K562 (cell line): ENCODE results near the gene CLN5. TPM values are rescaled to one million over a fixed set of nuclear protein-coding genes. Genes with fewer than 3 reads are reported as not detected.

ENCODE experiments used
- ATAC-seq: fragments of 200-7000 bp; cut with Tn5 transposase; 3 replicates; pipeline ENCODE4 v1.9.1; 2020; ENCODE audit warnings: moderate library complexity
- BruUV-seq: library from RNA; stranded (reverse); fragments of 400-500 nt; replicated peaks from 2 replicates; lab custom pipeline; 2021; lab: Mats Ljungman, UMichigan
- CTCF ChIA-PET: fragments of 300-600 bp; formaldehyde crosslinking; extraction: SDS; loops from one replicate; lab custom pipeline; 2021; ENCODE audit warnings: low intra/inter-chr PET ratio; lab: Yijun Ruan, JAX
- POLR2A ChIA-PET: fragments of 300-600, 350-650 bp; sonication (Branson Sonifier 250); formaldehyde crosslinking; extraction: SDS; loops from one replicate; lab custom pipeline; 2021; ENCODE audit warnings: antibody characterized with exemption, inconsistent platforms; lab: Yijun Ruan, JAX
- DNase-seq, 4 experiments: peaks; one replicate each; pipeline versions ENCODE4 v3.0.0 to v3.0.0-alpha.2; 2011 to 2018; ENCODE audit warnings: low spot score in 3 of 4, mixed read lengths in 3 of 4; ENCODE audit errors: extremely low read depth in 1 of 4
- FAIRE-seq: peaks from 2 replicates; lab custom pipeline; 2011; peaks lifted over from hg19 to GRCh38; lab: Jason Lieb, UNC
- H2AFZ ChIP-seq: 2 replicates; pipeline ENCODE4 v1.6.0; 2011; ENCODE audit warnings: low read depth, low read length, control low read depth, inconsistent platforms
- H3K27ac ChIP-seq: fragments of 200-600 bp; 3 replicates; pipeline ENCODE4 v1.8.0; 2011; ENCODE audit warnings: low read depth, mild to moderate bottlenecking, control low read depth, inconsistent platforms, low read length, moderate library complexity, mixed read lengths; ENCODE audit errors: extremely low read depth
- H3K27me3 ChIP-seq, 2 experiments: fragments of 300-600 bp in 1 of 2; 2 replicates in 1 of 2; 3 replicates in 1 of 2; pipeline versions ENCODE4 v1.6.0 to v1.8.0; 2011; ENCODE audit warnings: inconsistent platforms in 2 of 2, low read length in 2 of 2, mild to moderate bottlenecking in 1 of 2, mixed read lengths in 1 of 2, moderate library complexity in 1 of 2; ENCODE audit not compliant: control insufficient read depth in 2 of 2, insufficient read depth in 2 of 2
- H3K36me3 ChIP-seq: fragments of 300-600 bp; 3 replicates; pipeline ENCODE4 v1.8.0; 2011; ENCODE audit warnings: mild to moderate bottlenecking, low read length, inconsistent platforms; ENCODE audit not compliant: control insufficient read depth, insufficient read depth
- H3K4me1 ChIP-seq, 2 experiments: fragments of 200-600 bp in 1 of 2; replicated peaks in 1 of 2; 2 replicates in 1 of 2; 3 replicates in 1 of 2; pipeline versions ENCODE4 v1.5.1 to v1.8.0; 2011; ENCODE audit warnings: inconsistent platforms in 2 of 2, low read length in 2 of 2, mild to moderate bottlenecking in 1 of 2, mixed read lengths in 1 of 2, moderate library complexity in 1 of 2; ENCODE audit not compliant: control insufficient read depth in 2 of 2, insufficient read depth in 2 of 2
- H3K4me2 ChIP-seq: 2 replicates; pipeline ENCODE4 v1.6.1; 2011; ENCODE audit warnings: low read length, control low read depth, inconsistent platforms, mixed read lengths; ENCODE audit not compliant: insufficient read depth
- H3K4me3 ChIP-seq: fragments of 200-600 bp; sonication (generic), shearing (Covaris generic); 2 replicates; pipeline ENCODE4 v1.5.1; 2016; ENCODE audit warnings: control low read depth, inconsistent platforms
- H3K79me2 ChIP-seq: fragments of 200-600 bp; 3 replicates; pipeline ENCODE4 v1.8.0; 2011; ENCODE audit warnings: low read length, inconsistent platforms; ENCODE audit not compliant: control insufficient read depth, insufficient read depth
- H3K9ac ChIP-seq, 2 experiments: 2 replicates each; pipeline versions ENCODE4 v1.6.0 to v1.6.1; 2011; ENCODE audit warnings: low read depth in 2 of 2, low read length in 2 of 2, control low read depth in 1 of 2, inconsistent platforms in 1 of 2, mild to moderate bottlenecking in 1 of 2, mixed read lengths in 1 of 2; ENCODE audit not compliant: insufficient read depth in 1 of 2
- H3K9me1 ChIP-seq: one replicate; pipeline ENCODE4 v1.6.0; 2011; ENCODE audit warnings: inconsistent platforms, mild to moderate bottlenecking, low read length, moderate library complexity; ENCODE audit not compliant: control insufficient read depth, insufficient read depth
- H3K9me3 ChIP-seq: replicated peaks from 2 replicates; pipeline ENCODE4 v1.5.1; 2011; ENCODE audit warnings: low read depth, low read length, inconsistent platforms; ENCODE audit not compliant: control insufficient read depth, insufficient read depth
- H4K20me1 ChIP-seq: replicated peaks from 2 replicates; pipeline ENCODE4 v1.6.1; 2011; ENCODE audit warnings: low read length, inconsistent platforms, mixed read lengths; ENCODE audit not compliant: control insufficient read depth, insufficient read depth
- DMBX1 ChIP-seq: fragments of 250-450 bp; sonication (Bioruptor Pico); IDR thresholded peaks from 2 replicates; pipeline ENCODE4 v1.8.0; 2022; ENCODE audit warnings: inconsistent platforms, mild to moderate bottlenecking, moderate library complexity, borderline replicate concordance
- HDAC8 ChIP-seq: fragments of 450-650 bp; IDR thresholded peaks from 2 replicates; pipeline ENCODE4 v1.6.1; 2016; ENCODE audit warnings: mild to moderate bottlenecking, missing genetic modification characterization, moderate library complexity, missing compliant biosample characterization
- MCM3 ChIP-seq: fragments of 450-650 bp; IDR thresholded peaks from 2 replicates; pipeline ENCODE4 v1.6.1; 2016
- RB1 ChIP-seq: fragments of 450-650 bp; IDR thresholded peaks from 2 replicates; pipeline ENCODE4 v1.6.1; 2017; ENCODE audit warnings: low read depth, mild to moderate bottlenecking
- REST ChIP-seq, 2 experiments: fragments of 450-650 bp; formaldehyde crosslinking in 1 of 2; IDR thresholded peaks; 2 replicates each; pipeline versions ENCODE4 v1.4.0 to v1.6.1; 2014 to 2020; ENCODE audit warnings: mild to moderate bottlenecking in 2 of 2, borderline replicate concordance in 1 of 2, low read depth in 1 of 2
- THAP7 ChIP-seq: fragments of 250-450 bp; sonication (Bioruptor Pico); IDR thresholded peaks from 2 replicates; pipeline ENCODE4 v1.5.0; 2021
- ZNF592 ChIP-seq: fragments of 450-650 bp; IDR thresholded peaks from 2 replicates; pipeline ENCODE4 v1.6.1; 2017; ENCODE audit warnings: antibody characterized with exemption, mild to moderate bottlenecking
- ZNF77 ChIP-seq: fragments of 250-450 bp; sonication (Bioruptor Pico); IDR thresholded peaks from 2 replicates; pipeline ENCODE4 v1.5.0; 2020
- WGBS: fragments of 100-300 bp; shearing (Covaris generic); methylation state at CpG from one replicate; pipeline ENCODE4 v1.1.6; 2016; ENCODE audit warnings: low coverage, mixed read lengths; ENCODE audit not compliant: insufficient coverage; ENCODE audit errors: missing lambda C conversion rate; 5-methylcytosine and 5-hydroxymethylcytosine counted together
- in situ Hi-C: fragments of 300-500 bp; cut with MboI; formaldehyde crosslinking; loops from 4 replicates; pipeline ENCODE4 v1.15.0; 2018; ENCODE audit warnings: inconsistent platforms, mixed read lengths
- intact Hi-C: fragments of 100-400 bp; cut with micrococcal nuclease; formaldehyde crosslinking; loops from 2 replicates; pipeline ENCODE4 v1.14.2; 2022
- polyA plus RNA-seq, 8 experiments: library from polyadenylated mRNA; depleted of rRNA in 4 of 8; stranded (reverse) in 5 of 8; unstranded in 3 of 8; fragments of >200 nt; fragmentation: Nextera tagmentation in 2 of 8; fragmentation: Illumina TruSeq in 1 of 8; extraction: Ambion mirVana in 2 of 8; extraction: Trizol in 1 of 8; gene quantifications; 2 replicates each; pipeline versions ENCODE4 v1.2.1 to v1.2.3, GENCODE V29; 2011 to 2014; ENCODE audit warnings: inconsistent platforms in 1 of 8, missing spikeins in 1 of 8
- total RNA-seq, 7 experiments: library from RNA; depleted of rRNA in 6 of 7; stranded (reverse); fragments of >200 nt in 6 of 7; fragmentation: Illumina TruSeq in 2 of 7; extraction: Trizol in 2 of 7; gene quantifications; 2 replicates each; pipeline versions ENCODE4 v1.2.1 to v1.2.3, GENCODE V29; 2011 to 2021; ENCODE audit warnings: low replicate concordance in 1 of 7

CLN5 gene
- total and polyA plus RNA-seq, 9 of the 15 experiments (the other 6 are each of a cell fraction or from before 2014, with no cell fraction given), result 4.6 to 11.5 (median 7.2) TPM

- no peak for TF ChIP-seq RB1
These were observed 8.6 kb downstream of the CLN5 start (continued) for GRCh38 chr13:77000475-77000874.

- Histone ChIP-seq H3K36me3 (peaks cover 49% of the 10 kb centered on the region), H3K79me2 (no peaks in the 10 kb centered on the region; the same call in 2 of the 3 replicates), H3K27ac (no peak overlapping the region), H3K9ac (no peak overlapping the region), H3K9me1 (no peaks in the 10 kb centered on the region), H3K9me3 (no peaks in the 10 kb centered on the region), H3K27me3 (no peaks in the 10 kb centered on the region), H4K20me1 (no peaks in the 10 kb centered on the region), H2AFZ (no peak overlapping the region), H3K4me3 (no peak overlapping the region), H3K4me2 (no peak overlapping the region), H3K4me1 (no peaks in the 10 kb centered on the region)
- POLR2A ChIA-PET, result interaction anchor here (1.2 to 2.2 kb wide), 3 partner anchors 9 to 15 kb away, joined by 3 to 9 read pairs (median 5); no protein-coding TSS in a partner anchor
- WGBS, result 74% methylated on average over 4 of the region's 4 CpGs
- BruUV-seq, result no TSS peak
- no peak for ATAC-seq
- in situ Hi-C loops, result no loop called here
- CTCF ChIA-PET, result no interaction called here
- intact Hi-C loops, result loop anchor here (5.0 kb wide), 1 partner anchor 476 kb away; no protein-coding TSS in a partner anchor
- peak; percentile 6 for FAIRE-seq
- no peak for DNase-seq
- no peak for TF ChIP-seq DMBX1 (CRISPR knock-in tag)
- no peak for TF ChIP-seq ZNF592
- TF ChIP-seq ZNF77 (CRISPR knock-in tag), result no peak
- no peak for TF ChIP-seq HDAC8
- TF ChIP-seq THAP7 (CRISPR knock-in tag), result no peak
- TF ChIP-seq REST (IDR thresholded peaks at IDR 0.05; ENCODE audit: borderline replicate concordance), result no peak
- TF ChIP-seq REST (CRISPR knock-in tag; IDR thresholded peaks at IDR 0.05; ENCODE audit: low read depth), result no peak
- no peak for TF ChIP-seq MCM3
These were observed 9.7 kb downstream of the CLN5 start for GRCh38 chr13:77001540-77001939.
